Esophagus (tissue), 2 donors: ENCODE measurements around the gene TIMM50. TPM values are rescaled to one million over a fixed set of nuclear protein-coding genes. Genes with fewer than 3 reads are reported as not detected.

Source experiments
- H3K27ac ChIP-seq, 2 donors: one replicate each; pipeline ENCODE4 v1.5.1; 2013; ENCODE audit warnings: low read depth in 2 of 2, mild to moderate bottlenecking in 2 of 2, inconsistent platforms in 1 of 2, low read length in 1 of 2, moderate library complexity in 1 of 2
- H3K27me3 ChIP-seq, 2 donors: one replicate each; pipeline ENCODE4 v1.6.1; 2013; ENCODE audit warnings: low read length in 2 of 2, control low read depth in 1 of 2, mild to moderate bottlenecking in 1 of 2; ENCODE audit not compliant: insufficient read depth in 2 of 2, control insufficient read depth in 1 of 2
- H3K36me3 ChIP-seq, 2 donors: one replicate each; pipeline ENCODE4 v1.6.1; 2013; ENCODE audit warnings: low read length in 1 of 2; ENCODE audit not compliant: control insufficient read depth in 2 of 2, insufficient read depth in 2 of 2
- H3K4me1 ChIP-seq, 2 donors: one replicate each; pipeline ENCODE4 v1.6.1; 2013; ENCODE audit warnings: low read length in 1 of 2; ENCODE audit not compliant: control insufficient read depth in 2 of 2, insufficient read depth in 2 of 2
- H3K4me3 ChIP-seq, 2 donors: one replicate each; pipeline ENCODE4 v1.5.1; 2013; ENCODE audit warnings: low read length in 2 of 2, mild to moderate bottlenecking in 2 of 2, low read depth in 1 of 2, moderate library complexity in 1 of 2
- H3K9me3 ChIP-seq, 2 donors: one replicate each; pipeline ENCODE4 v1.6.1; 2013; ENCODE audit warnings: mild to moderate bottlenecking in 2 of 2, low read depth in 1 of 2, low read length in 1 of 2, moderate library complexity in 1 of 2; ENCODE audit not compliant: control insufficient read depth in 2 of 2, insufficient read depth in 1 of 2
- WGBS, 2 donors: extraction: QIAGEN DNeasy Blood & Tissue Kit; methylation state at CpG; one replicate each; pipeline ENCODE4 v1.1.7; 2013; 5-methylcytosine and 5-hydroxymethylcytosine counted together
- polyA plus RNA-seq, 2 donors: library from polyadenylated mRNA; stranded (reverse); fragments of 200-250 nt; gene quantifications; one replicate each; pipeline ENCODE4 v1.2.3, GENCODE V29; 2013
- donor health status: healthy with polysubstance abuse.
- donor health status: Bipolar disorder and iron deficiency.

Gene TIMM50
- polyA plus RNA-seq, 2 donors, result 42.3 to 42.4 TPM

DNA sequence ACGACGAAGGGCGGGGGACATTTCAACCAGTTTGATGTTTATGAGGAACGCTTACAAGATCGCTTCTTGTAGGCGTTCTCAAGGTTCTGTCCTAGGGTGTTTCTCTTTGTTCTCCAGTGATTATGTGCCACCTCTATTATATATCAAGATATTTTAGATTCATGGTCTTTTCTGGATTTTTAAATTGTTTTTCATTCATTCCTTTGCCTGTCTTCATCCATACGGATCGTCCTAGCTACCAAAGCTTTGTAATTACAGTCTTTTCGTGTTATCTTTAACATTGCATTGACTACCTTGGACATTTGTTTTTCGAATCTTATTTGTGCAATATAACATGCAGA lies 59.7 kb downstream of the TIMM50 start:
- Histone ChIP-seq H3K9me3 (no peaks in the 10 kb centered on the region), H3K36me3 (no peaks in the 10 kb centered on the region), H3K4me1 (no peaks in the 10 kb centered on the region), H3K27ac (no peak overlapping the region), H3K4me3 (peak overlapping the region; percentile 84 to 94), H3K27me3 (peaks cover 0 to 2% of the 10 kb centered on the region in 2 donors)
- WGBS, 2 donors, result 6 to 7% methylated on average over 10 of the region's 10 CpGs

Other genes with a start within 250 kb of the TIMM50 start
- not detected for gene IFNL3, start 235.8 kb upstream of the TIMM50 start, polyA plus RNA-seq
- not detected for gene IFNL4, start 232.0 kb upstream of the TIMM50 start, polyA plus RNA-seq
- gene IFNL2, start 212.4 kb upstream of the TIMM50 start, polyA plus RNA-seq, result not detected
- gene IFNL1, start 184.4 kb upstream of the TIMM50 start, polyA plus RNA-seq, result not detected
- gene LRFN1, start 160.0 kb upstream of the TIMM50 start, polyA plus RNA-seq, result under 1 TPM; 0.53 to 0.65 TPM
- 10 to 100 TPM; 11.5 to 13.3 TPM for gene GMFG, start 144.8 kb upstream of the TIMM50 start, polyA plus RNA-seq
- gene SAMD4B, start 138.4 kb upstream of the TIMM50 start, polyA plus RNA-seq, result 100 to 1,000 TPM in 1 of 2 donors, 10 to 100 TPM in 1; 78.7 to 140 TPM
- 10 to 100 TPM; 41.8 to 43.0 TPM for gene PAF1, start 89.7 kb upstream of the TIMM50 start, polyA plus RNA-seq
- 10 to 100 TPM; 15.6 to 22.7 TPM for gene MED29, start 89.5 kb upstream of the TIMM50 start, polyA plus RNA-seq
- 100 to 1,000 TPM; 249 to 382 TPM for gene ZFP36, start 74.0 kb upstream of the TIMM50 start, polyA plus RNA-seq
- gene PLEKHG2, start 68.2 kb upstream of the TIMM50 start, polyA plus RNA-seq, result 1 to 10 TPM; 3.8 to 9.2 TPM
- 1,000 to 10,000 TPM; 1,628 to 3,096 TPM for gene RPS16, start 44.9 kb upstream of the TIMM50 start, polyA plus RNA-seq
- 10 to 100 TPM; 51.5 to 90.2 TPM for gene SUPT5H, start 35.3 kb upstream of the TIMM50 start, polyA plus RNA-seq
- gene DLL3, start 18.1 kb downstream of the TIMM50 start, polyA plus RNA-seq, result under 1 TPM in 1 of 2 donors, not detected in 1; 0.04 TPM
- not detected for gene SELENOV, start 34.3 kb downstream of the TIMM50 start, polyA plus RNA-seq
- under 1 TPM; 0.57 to 0.80 TPM for gene EID2B, start 52.0 kb downstream of the TIMM50 start, polyA plus RNA-seq
- gene EID2, start 59.3 kb downstream of the TIMM50 start, polyA plus RNA-seq, result 10 to 100 TPM; 11.6 to 16.7 TPM
- not detected for gene LGALS13, start 121.7 kb downstream of the TIMM50 start, polyA plus RNA-seq
- not detected for gene LGALS16, start 175.1 kb downstream of the TIMM50 start, polyA plus RNA-seq
- gene LGALS14, start 223.6 kb downstream of the TIMM50 start, polyA plus RNA-seq, result not detected